GM12875 (cell line): Measurements from ENCODE around the gene KCNIP3.

Source experiments
- H3K4me3 ChIP-seq: one replicate; pipeline ENCODE4 v1.5.1; 2011; ENCODE audit warnings: low read depth, low read length, control low read depth
- CTCF ChIP-seq: IDR thresholded peaks from 2 replicates; pipeline ENCODE4 v1.5.1; 2011; ENCODE audit warnings: low read depth, mild to moderate bottlenecking, control low read depth, inconsistent platforms, low read length, moderate library complexity, borderline replicate concordance; ENCODE audit not compliant: insufficient read depth

Gene KCNIP3

GRCh38 chr2:95309599-95309998, 12.5 kb downstream of the KCNIP3 start:
- no peak overlapping the region for H3K4me3 ChIP-seq
- TF ChIP-seq CTCF = no peak

- no peak overlapping the region for H3K4me3 ChIP-seq
- TF ChIP-seq CTCF = no peak
These were observed 13.1 kb downstream of the KCNIP3 start for GRCh38 chr2:95310216-95310615.

GRCh38 chr2:95310651-95311050, 13.5 kb downstream of the KCNIP3 start:
- no peak overlapping the region for H3K4me3 ChIP-seq
- no peak for TF ChIP-seq CTCF

- no peak overlapping the region for H3K4me3 ChIP-seq
- no peak for TF ChIP-seq CTCF
These were observed 14.8 kb downstream of the KCNIP3 start for GRCh38 chr2:95311815-95312542.

GRCh38 chr2:95312543-95313201, 15.5 kb downstream of the KCNIP3 start:
- H3K4me3 ChIP-seq = no peak overlapping the region
- no peak for TF ChIP-seq CTCF

- TF ChIP-seq CTCF = no peak
- H3K4me3 ChIP-seq = no peak overlapping the region
These were observed 16.4 kb downstream of the KCNIP3 start for GRCh38 chr2:95313296-95314131.

- no peak for TF ChIP-seq CTCF
- H3K4me3 ChIP-seq = no peak overlapping the region
These were observed 17.4 kb downstream of the KCNIP3 start for GRCh38 chr2:95314598-95314963.
